ENCODE measurements around the gene PARD3B. TPM values are rescaled to one million over a fixed set of nuclear protein-coding genes. Genes with fewer than 3 reads are reported as not detected.

The PARD3B gene
- total RNA-seq, 1 experiment from 2014 or later = 6.4 TPM

DNA sequence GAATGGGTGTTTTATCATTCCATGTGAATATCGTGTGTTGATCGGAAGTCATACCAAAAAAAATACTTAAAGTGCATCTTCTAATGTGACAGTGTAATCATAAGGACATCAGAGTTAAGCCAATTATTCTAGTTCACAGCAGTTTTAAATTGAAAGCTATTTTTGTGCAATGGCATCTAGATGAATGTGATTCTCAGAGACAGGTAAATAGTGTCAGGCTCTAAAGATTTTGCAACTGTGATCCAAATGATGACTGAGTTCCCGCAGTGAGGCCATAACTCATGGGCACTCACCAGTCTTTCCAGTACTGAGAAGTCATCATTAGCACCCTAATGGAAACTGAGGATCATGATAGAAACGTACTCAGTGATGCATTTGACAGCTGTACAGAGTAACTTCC lies 542.6 kb downstream of the PARD3B start:
- H2BK15ac ChIP-seq (ENCODE audit: low read depth, low read length) = no peak overlapping the region
- H3K27me3 ChIP-seq (ENCODE audit: insufficient read depth, low read length) = no peaks in the 10 kb centered on the region
- Mint-ChIP-seq H3K27me3 (ENCODE audit: low read depth) (no peaks in the 10 kb centered on the region), H3K36me3 (ENCODE audit: insufficient read depth in 1 of 3, low read depth in 3 of 3) (no peaks in the 10 kb centered on the region), H3K27ac (no peak overlapping the region), H3K4me1 (peaks cover 9% of the 10 kb centered on the region in 2 experiments), H3K4me3 (no peak overlapping the region), H3K9me3 (no peaks in the 10 kb centered on the region)
- H3K27ac ChIP-seq (ENCODE audit: insufficient read length, low read depth, low read length) = no peak overlapping the region
- no peaks in the 10 kb centered on the region for H4K20me1 ChIP-seq (ENCODE audit: control insufficient read depth, insufficient read depth, insufficient read length)
- H3K79me1 ChIP-seq (ENCODE audit: insufficient read depth, low read depth, low read length, poor library complexity, severe bottlenecking) = no peaks in the 10 kb centered on the region
- no peak overlapping the region for H3K4ac ChIP-seq (ENCODE audit: low read depth, low read length)
- H2BK5ac ChIP-seq (ENCODE audit: insufficient read length, low read length) = no peak overlapping the region
- H4K5ac ChIP-seq (ENCODE audit: insufficient read length, low read depth, low read length) = no peak overlapping the region
- no peak overlapping the region for H3T11ph ChIP-seq (ENCODE audit: low read length)
- no peak overlapping the region for H2BK12ac ChIP-seq (ENCODE audit: insufficient read length, low read depth, low read length)
- H2BK120ac ChIP-seq (ENCODE audit: low read depth, low read length, poor library complexity, severe bottlenecking) = no peak overlapping the region
- no peak overlapping the region for H3K56ac ChIP-seq (ENCODE audit: insufficient read length, low read depth, low read length)
- H3K79me2 ChIP-seq (ENCODE audit: insufficient read depth, low read length) = no peaks in the 10 kb centered on the region
- no peak overlapping the region for H3K14ac ChIP-seq (ENCODE audit: insufficient read depth, low read length)
- no CpG with 5 or more reads among the region's 4 CpGs for WGBS (ENCODE audit: extremely low coverage, insufficient read length, low lambda C conversion rate)
- no peak overlapping the region for H3K9ac ChIP-seq (ENCODE audit: extremely low read depth, insufficient read length, low read length)
- no peak overlapping the region for H2AK5ac ChIP-seq (ENCODE audit: insufficient read length, low read length)
- no peak for DNase-seq
- H3K4me1 ChIP-seq (ENCODE audit: insufficient read depth, low read length) = no peaks in the 10 kb centered on the region
- TF ChIP-seq, protein P1, sequence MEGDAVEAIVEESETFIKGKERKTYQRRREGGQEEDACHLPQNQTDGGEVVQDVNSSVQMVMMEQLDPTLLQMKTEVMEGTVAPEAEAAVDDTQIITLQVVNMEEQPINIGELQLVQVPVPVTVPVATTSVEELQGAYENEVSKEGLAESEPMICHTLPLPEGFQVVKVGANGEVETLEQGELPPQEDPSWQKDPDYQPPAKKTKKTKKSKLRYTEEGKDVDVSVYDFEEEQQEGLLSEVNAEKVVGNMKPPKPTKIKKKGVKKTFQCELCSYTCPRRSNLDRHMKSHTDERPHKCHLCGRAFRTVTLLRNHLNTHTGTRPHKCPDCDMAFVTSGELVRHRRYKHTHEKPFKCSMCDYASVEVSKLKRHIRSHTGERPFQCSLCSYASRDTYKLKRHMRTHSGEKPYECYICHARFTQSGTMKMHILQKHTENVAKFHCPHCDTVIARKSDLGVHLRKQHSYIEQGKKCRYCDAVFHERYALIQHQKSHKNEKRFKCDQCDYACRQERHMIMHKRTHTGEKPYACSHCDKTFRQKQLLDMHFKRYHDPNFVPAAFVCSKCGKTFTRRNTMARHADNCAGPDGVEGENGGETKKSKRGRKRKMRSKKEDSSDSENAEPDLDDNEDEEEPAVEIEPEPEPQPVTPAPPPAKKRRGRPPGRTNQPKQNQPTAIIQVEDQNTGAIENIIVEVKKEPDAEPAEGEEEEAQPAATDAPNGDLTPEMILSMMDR (conservative IDR thresholded peaks at IDR 0.05) = no peak
- H3K23me2 ChIP-seq (ENCODE audit: insufficient read length, low read depth, low read length, poor library complexity, severe bottlenecking) = no peaks in the 10 kb centered on the region
- no peak overlapping the region for H2AFZ ChIP-seq (ENCODE audit: low read length)
- no peak overlapping the region for H4K91ac ChIP-seq (ENCODE audit: insufficient read length, low read depth, low read length)
- no peaks in the 10 kb centered on the region for H3K9me3 ChIP-seq (ENCODE audit: control insufficient read depth, low read depth, low read length)
- no peak overlapping the region for H3K4me2 ChIP-seq (ENCODE audit: insufficient read depth, insufficient read length, low read length)
- no peak overlapping the region for H2BK20ac ChIP-seq (ENCODE audit: low read depth, low read length, poor library complexity, severe bottlenecking)
- no peak overlapping the region for H3K18ac ChIP-seq (ENCODE audit: insufficient read length, low read depth, low read length)
- no peak overlapping the region for H3K23ac ChIP-seq (ENCODE audit: insufficient read length, low read depth, low read length)
- no peak overlapping the region for H4K8ac ChIP-seq (replicated peaks; ENCODE audit: insufficient read length, low read depth, low read length)

All from H9 (cell line).